CD8-positive, alpha-beta memory T cell (primary cell): Measurements from ENCODE around the gene GRIN2A. TPM values are rescaled to one million over a fixed set of nuclear protein-coding genes. Genes with fewer than 3 reads are reported as not detected.

ENCODE experiments used
- CTCF ChIA-PET: fragments of 350-600 bp; sonication (Branson Sonifier 250); formaldehyde crosslinking; loops from one replicate; lab custom pipeline; 2021; ENCODE audit warnings: antibody characterized with exemption; lab: Charles Lee
- POLR2A ChIA-PET: fragments of 350-600 bp; sonication (Branson Sonifier 250); formaldehyde crosslinking; loops from one replicate; lab custom pipeline; 2021; ENCODE audit warnings: antibody characterized with exemption; lab: Charles Lee
- DNase-seq, 5 donors: peaks; one replicate each; pipeline versions ENCODE4 v3.0.0 to v3.0.0-alpha.2; 2020 to 2022; ENCODE audit warnings: mixed read lengths in 1 of 5
- H3K27ac ChIP-seq: one replicate; pipeline ENCODE4 v1.7.0; 2013; ENCODE audit warnings: low read depth, mild to moderate bottlenecking, low read length, moderate library complexity
- H3K27me3 ChIP-seq: 2 replicates; pipeline ENCODE4 v1.7.0; 2013; ENCODE audit warnings: low read length, mild to moderate bottlenecking; ENCODE audit not compliant: insufficient read depth, poor library complexity, severe bottlenecking
- H3K36me3 ChIP-seq: 2 replicates; pipeline ENCODE4 v1.7.0; 2013; ENCODE audit warnings: mild to moderate bottlenecking, low read length, moderate library complexity; ENCODE audit not compliant: insufficient read depth
- H3K4me1 ChIP-seq: 2 replicates; pipeline ENCODE4 v1.7.0; 2013; ENCODE audit warnings: mild to moderate bottlenecking, low read length, moderate library complexity; ENCODE audit not compliant: insufficient read depth
- H3K4me3 ChIP-seq: 2 replicates; pipeline ENCODE4 v1.7.0; 2013; ENCODE audit warnings: mild to moderate bottlenecking, low read length
- H3K9me3 ChIP-seq: 2 replicates; pipeline ENCODE4 v1.7.0; 2013; ENCODE audit warnings: mild to moderate bottlenecking, low read length
- H3K27ac Mint-ChIP-seq, 8 donors: one replicate each; pipeline ENCODE4 v1.8.0; 2020 to 2021; ENCODE audit warnings: mixed read lengths in 8 of 8, mild to moderate bottlenecking in 6 of 8, inconsistent platforms in 3 of 8, moderate library complexity in 3 of 8
- H3K27me3 Mint-ChIP-seq, 2 donors: one replicate each; pipeline ENCODE4 v1.8.0; 2020 to 2021; ENCODE audit warnings: mixed read lengths in 2 of 2, mild to moderate bottlenecking in 1 of 2, moderate library complexity in 1 of 2
- H3K36me3 Mint-ChIP-seq, 3 donors: one replicate each; pipeline ENCODE4 v1.8.0; 2020 to 2021; ENCODE audit warnings: mixed read lengths in 3 of 3, inconsistent platforms in 1 of 3, mild to moderate bottlenecking in 1 of 3
- H3K4me1 Mint-ChIP-seq, 3 donors: one replicate each; pipeline ENCODE4 v1.8.0; 2020 to 2021; ENCODE audit warnings: mixed read lengths in 3 of 3, inconsistent platforms in 1 of 3, mild to moderate bottlenecking in 1 of 3
- H3K4me3 Mint-ChIP-seq, 7 donors: one replicate each; pipeline ENCODE4 v1.8.0; 2020 to 2021; ENCODE audit warnings: mixed read lengths in 7 of 7, mild to moderate bottlenecking in 6 of 7, moderate library complexity in 4 of 7, inconsistent platforms in 2 of 7
- H3K9me3 Mint-ChIP-seq, 5 donors: one replicate each; pipeline ENCODE4 v1.8.0; 2020 to 2022; ENCODE audit warnings: mixed read lengths in 5 of 5, mild to moderate bottlenecking in 3 of 5, moderate library complexity in 2 of 5, inconsistent platforms in 1 of 5
- polyA plus RNA-seq: library from polyadenylated mRNA; unstranded; fragments of 300-500 nt; fragmentation: Illumina TruSeq; gene quantifications from one replicate; pipeline ENCODE4 v1.2.3, GENCODE V29; 2021
- total RNA-seq, 2 experiments: library from RNA; stranded (reverse); gene quantifications; one replicate each; pipeline ENCODE4 v1.2.3, GENCODE V29; 2021

Gene GRIN2A
- total and polyA plus RNA-seq, 3 experiments from 2014 or later: not detected

- H3K27ac Mint-ChIP-seq: no peak overlapping the region
- H3K9me3 ChIP-seq: no peaks in the 10 kb centered on the region
- no peak overlapping the region for H3K4me3 ChIP-seq
- peaks cover 0 to 5% (median 0%) of the 10 kb centered on the region in 5 donors for H3K9me3 Mint-ChIP-seq
- H3K27ac ChIP-seq: no peak overlapping the region
- CTCF ChIA-PET: no interaction called here
- peaks cover 19 to 40% of the 10 kb centered on the region in 2 donors for H3K27me3 Mint-ChIP-seq
- H3K4me1 ChIP-seq: no peaks in the 10 kb centered on the region
- H3K4me3 Mint-ChIP-seq: no peak overlapping the region
- no peaks in the 10 kb centered on the region for H3K36me3 ChIP-seq
- no peak for DNase-seq
- H3K4me1 Mint-ChIP-seq: peaks cover 4 to 14% (median 4%) of the 10 kb centered on the region in 3 donors
- H3K36me3 Mint-ChIP-seq: no peaks in the 10 kb centered on the region
- H3K27me3 ChIP-seq: no peaks in the 10 kb centered on the region
- POLR2A ChIA-PET: no interaction called here
These were observed 1.5 kb downstream of the GRIN2A start for GRCh38 chr16:10180771-10181163.

GRCh38 chr16:10180042-10180770 is 2.0 kb downstream of the GRIN2A start:
- H3K4me1 ChIP-seq: no peaks in the 10 kb centered on the region
- POLR2A ChIA-PET: no interaction called here
- Mint-ChIP-seq H3K4me1 (peaks cover 4 to 14% (median 4%) of the 10 kb centered on the region in 3 donors), H3K27ac (no peak overlapping the region), H3K4me3 (no peak overlapping the region), H3K36me3 (no peaks in the 10 kb centered on the region), H3K27me3 (peaks cover 19 to 41% of the 10 kb centered on the region in 2 donors), H3K9me3 (peaks cover 0 to 5% (median 0%) of the 10 kb centered on the region in 5 donors)
- no peak overlapping the region for H3K4me3 ChIP-seq
- H3K9me3 ChIP-seq: no peaks in the 10 kb centered on the region
- CTCF ChIA-PET: no interaction called here
- no peak for DNase-seq
- no peaks in the 10 kb centered on the region for H3K36me3 ChIP-seq
- H3K27me3 ChIP-seq: no peaks in the 10 kb centered on the region
- no peak overlapping the region for H3K27ac ChIP-seq

- no peak overlapping the region for H3K4me3 Mint-ChIP-seq
- H3K4me3 ChIP-seq: no peak overlapping the region
- H3K36me3 Mint-ChIP-seq: no peaks in the 10 kb centered on the region
- H3K9me3 Mint-ChIP-seq: peaks cover 0 to 5% (median 0%) of the 10 kb centered on the region in 5 donors
- H3K4me1 ChIP-seq: no peaks in the 10 kb centered on the region
- ChIA-PET CTCF (interaction anchor here (1.6 kb wide), 1 partner anchor 14 kb away, joined by 3 read pairs; no protein-coding TSS in a partner anchor), POLR2A (no interaction called here)
- no peak for DNase-seq
- no peak overlapping the region for H3K27ac Mint-ChIP-seq
- no peaks in the 10 kb centered on the region for H3K9me3 ChIP-seq
- no peaks in the 10 kb centered on the region for H3K36me3 ChIP-seq
- H3K27me3 Mint-ChIP-seq: peaks cover 7 to 27% of the 10 kb centered on the region in 2 donors
- peaks cover 3 to 12% (median 3%) of the 10 kb centered on the region in 3 donors for H3K4me1 Mint-ChIP-seq
- H3K27ac ChIP-seq: no peak overlapping the region
- H3K27me3 ChIP-seq: no peaks in the 10 kb centered on the region
These were observed 3.7 kb downstream of the GRIN2A start for GRCh38 chr16:10178526-10178925.

- no peaks in the 10 kb centered on the region for H3K36me3 ChIP-seq
- peaks cover 0 to 10% (median 2%) of the 10 kb centered on the region in 3 donors for H3K4me1 Mint-ChIP-seq
- no peaks in the 10 kb centered on the region for H3K4me1 ChIP-seq
- no peak overlapping the region for H3K4me3 ChIP-seq
- CTCF ChIA-PET: interaction anchor here (1.6 kb wide), 1 partner anchor 15 kb away, joined by 3 read pairs; no protein-coding TSS in a partner anchor
- H3K27ac ChIP-seq: no peak overlapping the region
- POLR2A ChIA-PET: no interaction called here
- H3K9me3 ChIP-seq: no peaks in the 10 kb centered on the region
- no peaks in the 10 kb centered on the region for H3K27me3 ChIP-seq
- no peak overlapping the region for H3K27ac Mint-ChIP-seq
- no peak overlapping the region for H3K4me3 Mint-ChIP-seq
- peaks cover 4 to 24% of the 10 kb centered on the region in 2 donors for H3K27me3 Mint-ChIP-seq
- DNase-seq: no peak
- peaks cover 0 to 5% (median 0%) of the 10 kb centered on the region in 5 donors for H3K9me3 Mint-ChIP-seq
- H3K36me3 Mint-ChIP-seq: no peaks in the 10 kb centered on the region
These were observed 4.1 kb downstream of the GRIN2A start for GRCh38 chr16:10178080-10178479.

- Mint-ChIP-seq H3K27me3 (peaks cover 2 to 12% of the 10 kb centered on the region in 2 donors), H3K36me3 (no peaks in the 10 kb centered on the region), H3K27ac (no peak overlapping the region), H3K4me1 (no peaks in the 10 kb centered on the region), H3K4me3 (no peak overlapping the region), H3K9me3 (peaks cover 0 to 4% (median 0%) of the 10 kb centered on the region in 5 donors)
- no peak overlapping the region for H3K4me3 ChIP-seq
- no peaks in the 10 kb centered on the region for H3K27me3 ChIP-seq
- no peaks in the 10 kb centered on the region for H3K36me3 ChIP-seq
- no peak overlapping the region for H3K27ac ChIP-seq
- DNase-seq: no peak
- POLR2A ChIA-PET: no interaction called here
- H3K4me1 ChIP-seq: no peaks in the 10 kb centered on the region
- CTCF ChIA-PET: no interaction called here
- H3K9me3 ChIP-seq: no peaks in the 10 kb centered on the region
These were observed 9.2 kb downstream of the GRIN2A start for GRCh38 chr16:10172848-10173655.

- ChIA-PET POLR2A (no interaction called here), CTCF (no interaction called here)
- Histone ChIP-seq H3K27me3 (no peaks in the 10 kb centered on the region), H3K9me3 (no peaks in the 10 kb centered on the region), H3K4me3 (no peak overlapping the region), H3K36me3 (no peaks in the 10 kb centered on the region), H3K27ac (no peak overlapping the region), H3K4me1 (no peaks in the 10 kb centered on the region)
- no peaks in the 10 kb centered on the region for H3K36me3 Mint-ChIP-seq
- peaks cover 4 to 10% of the 10 kb centered on the region in 2 donors for H3K27me3 Mint-ChIP-seq
- H3K9me3 Mint-ChIP-seq: peaks cover 0 to 2% (median 0%) of the 10 kb centered on the region in 5 donors
- no peak overlapping the region for H3K4me3 Mint-ChIP-seq
- no peak overlapping the region for H3K27ac Mint-ChIP-seq
- no peaks in the 10 kb centered on the region for H3K4me1 Mint-ChIP-seq
- DNase-seq: no peak
These were observed 11.0 kb downstream of the GRIN2A start for GRCh38 chr16:10171221-10171620.

GRCh38 chr16:10169904-10170410 is 12.3 kb downstream of the GRIN2A start:
- no peaks in the 10 kb centered on the region for H3K27me3 ChIP-seq
- no peaks in the 10 kb centered on the region for H3K36me3 ChIP-seq
- Mint-ChIP-seq H3K36me3 (no peaks in the 10 kb centered on the region), H3K27me3 (peaks cover 5% of the 10 kb centered on the region in 2 donors), H3K4me1 (no peaks in the 10 kb centered on the region), H3K4me3 (no peak overlapping the region), H3K27ac (no peak overlapping the region), H3K9me3 (peaks cover 0 to 2% (median 0%) of the 10 kb centered on the region in 5 donors)
- DNase-seq: no peak
- H3K9me3 ChIP-seq: no peaks in the 10 kb centered on the region
- ChIA-PET POLR2A (no interaction called here), CTCF (no interaction called here)
- no peak overlapping the region for H3K27ac ChIP-seq
- H3K4me3 ChIP-seq: no peak overlapping the region
- no peaks in the 10 kb centered on the region for H3K4me1 ChIP-seq

GRCh38 chr16:10169031-10169430 is 13.2 kb downstream of the GRIN2A start:
- Histone ChIP-seq H3K27me3 (no peaks in the 10 kb centered on the region), H3K4me3 (no peak overlapping the region), H3K36me3 (no peaks in the 10 kb centered on the region), H3K4me1 (no peaks in the 10 kb centered on the region), H3K27ac (no peak overlapping the region), H3K9me3 (no peaks in the 10 kb centered on the region)
- peaks cover 0 to 2% (median 0%) of the 10 kb centered on the region in 5 donors for H3K9me3 Mint-ChIP-seq
- no peaks in the 10 kb centered on the region for H3K36me3 Mint-ChIP-seq
- CTCF ChIA-PET: no interaction called here
- H3K27me3 Mint-ChIP-seq: peaks cover 5% of the 10 kb centered on the region in 2 donors
- no peak overlapping the region for H3K27ac Mint-ChIP-seq
- no peaks in the 10 kb centered on the region for H3K4me1 Mint-ChIP-seq
- DNase-seq: no peak
- no peak overlapping the region for H3K4me3 Mint-ChIP-seq
- POLR2A ChIA-PET: no interaction called here
